Activated T-cell treated with anti-CD3 and anti-CD28 coated beads, Interleukin-2, amount 50 U/mL, for 4 hours (primary cell): ENCODE data around the gene CACNA1S. TPM values are rescaled to one million over a fixed set of nuclear protein-coding genes. Genes with fewer than 3 reads are reported as not detected.

Experiments used
- ATAC-seq, 2 donors: fragments of 200-7000 bp; cut with Tn5 transposase; one replicate each; pipeline ENCODE4 v1.10.0; 2021
- DNase-seq: peaks from one replicate; pipeline ENCODE4 v3.0.0-alpha.2; 2020
- H3K27me3 Mint-ChIP-seq: one replicate; pipeline ENCODE4 v1.8.0; 2021; ENCODE audit warnings: low read depth, mixed read lengths
- H3K36me3 Mint-ChIP-seq: one replicate; pipeline ENCODE4 v1.8.0; 2022; ENCODE audit warnings: mixed read lengths; ENCODE audit not compliant: insufficient read depth
- H3K4me1 Mint-ChIP-seq: one replicate; pipeline ENCODE4 v1.8.0; 2021; ENCODE audit warnings: low read depth, mixed read lengths
- H3K4me3 Mint-ChIP-seq: one replicate; pipeline ENCODE4 v1.8.0; 2021; ENCODE audit warnings: mild to moderate bottlenecking, moderate library complexity, mixed read lengths
- H3K9me3 Mint-ChIP-seq: one replicate; pipeline ENCODE4 v1.8.0; 2021; ENCODE audit warnings: mixed read lengths
- total RNA-seq, 3 donors: library from RNA; stranded (reverse); gene quantifications; one replicate each; pipeline ENCODE4 v1.2.1, GENCODE V29; 2021

Gene CACNA1S
- total RNA-seq, 3 donors from 2014 or later: not detected

DNA sequence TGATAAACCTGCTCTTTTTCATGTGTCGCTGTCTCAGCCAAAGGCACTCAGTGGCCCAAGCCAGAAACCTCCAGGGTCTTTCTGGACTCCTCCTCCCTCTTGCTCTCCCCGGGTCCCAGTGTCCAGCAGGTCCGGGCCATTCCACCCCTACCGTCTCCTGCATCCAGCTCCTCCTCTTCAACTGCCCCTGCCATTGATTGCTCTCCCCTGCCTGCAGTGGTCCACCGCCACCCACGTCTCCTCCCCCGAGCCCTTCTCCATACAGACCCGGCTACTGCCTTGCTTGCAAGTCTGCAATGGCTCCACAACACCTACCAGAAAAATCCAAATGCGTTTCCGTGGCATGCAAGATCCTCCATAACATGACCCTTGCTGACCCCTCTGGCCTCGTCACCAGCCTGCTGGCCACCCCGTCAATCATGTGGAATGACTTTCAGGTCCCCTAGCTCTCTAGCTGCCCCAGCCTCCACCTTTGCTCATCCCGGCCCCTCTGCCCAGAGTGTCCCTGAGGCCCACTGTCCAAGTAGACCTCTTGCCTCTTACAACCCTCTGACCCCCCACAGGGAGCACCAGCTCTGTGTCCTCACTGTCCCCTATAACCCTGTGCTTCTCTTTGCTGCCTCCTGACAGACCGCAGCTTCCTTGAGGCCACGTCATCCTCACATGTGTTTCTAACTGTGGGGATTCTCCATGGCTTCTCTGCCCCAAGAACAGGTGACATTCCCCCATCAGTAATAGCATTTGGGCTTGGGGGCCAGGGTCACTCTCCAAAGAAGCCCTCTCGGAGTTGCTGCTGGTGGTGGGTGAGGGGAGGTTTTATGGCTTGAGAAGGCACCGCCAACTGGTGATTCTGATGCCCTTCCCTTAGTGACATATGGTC is 15.0 kb downstream of the CACNA1S start:
- H3K9me3 Mint-ChIP-seq: no peaks in the 10 kb centered on the region
- peaks cover 7% of the 10 kb centered on the region for H3K27me3 Mint-ChIP-seq
- no peaks in the 10 kb centered on the region for H3K36me3 Mint-ChIP-seq
- DNase-seq (no peak), ATAC-seq (no peak)
- H3K4me1 Mint-ChIP-seq: no peaks in the 10 kb centered on the region
- H3K4me3 Mint-ChIP-seq: no peak overlapping the region

DNA sequence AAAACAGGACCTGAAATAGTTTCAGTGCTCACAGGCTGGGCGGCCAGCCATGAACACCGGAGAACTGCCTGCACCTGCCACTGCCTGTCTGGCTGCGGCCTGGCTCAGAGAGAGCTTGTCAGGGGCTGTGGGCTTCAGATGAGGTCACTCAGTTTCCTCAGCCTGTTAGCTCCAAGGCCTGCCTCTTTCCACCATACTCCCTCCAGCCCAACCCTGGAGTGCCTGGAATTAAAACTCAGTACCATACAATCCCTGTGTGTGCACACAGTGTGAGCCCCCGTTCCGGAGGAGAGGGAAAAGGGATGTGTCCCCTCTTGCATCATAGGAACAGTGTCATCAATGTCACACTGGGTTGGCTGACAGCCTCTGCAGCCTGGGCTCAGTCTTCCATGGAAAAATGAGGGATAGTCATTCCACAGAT is 16.2 kb downstream of the CACNA1S start:
- DNase-seq (no peak), ATAC-seq (no peak)
- H3K4me1 Mint-ChIP-seq: no peaks in the 10 kb centered on the region
- H3K4me3 Mint-ChIP-seq: no peak overlapping the region
- peaks cover 7% of the 10 kb centered on the region for H3K27me3 Mint-ChIP-seq
- no peaks in the 10 kb centered on the region for H3K9me3 Mint-ChIP-seq
- no peaks in the 10 kb centered on the region for H3K36me3 Mint-ChIP-seq

DNA sequence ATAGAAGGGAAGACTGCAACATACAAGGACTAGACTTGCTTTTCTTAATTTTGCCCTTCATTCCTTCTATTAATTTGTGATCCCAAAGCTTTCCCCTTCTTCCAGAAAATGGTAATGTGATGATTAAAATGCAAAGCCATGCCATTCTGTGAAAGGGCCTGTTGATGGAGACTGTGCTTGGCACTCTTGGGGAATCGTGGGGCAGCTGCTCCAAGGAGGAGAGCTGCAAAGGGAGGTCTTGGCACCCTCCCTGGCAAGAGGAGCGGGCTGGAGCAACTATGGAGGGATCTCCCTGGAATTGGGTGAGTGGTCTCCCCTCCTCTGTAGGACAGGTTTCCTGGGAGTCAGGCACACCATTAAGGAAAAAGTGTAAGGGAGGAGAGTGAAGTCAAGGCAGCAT is 16.6 kb downstream of the CACNA1S start:
- Mint-ChIP-seq H3K27me3 (peaks cover 7% of the 10 kb centered on the region), H3K4me3 (no peak overlapping the region), H3K4me1 (no peaks in the 10 kb centered on the region), H3K9me3 (no peaks in the 10 kb centered on the region), H3K36me3 (no peaks in the 10 kb centered on the region)
- no peak for ATAC-seq
- DNase-seq: no peak

DNA sequence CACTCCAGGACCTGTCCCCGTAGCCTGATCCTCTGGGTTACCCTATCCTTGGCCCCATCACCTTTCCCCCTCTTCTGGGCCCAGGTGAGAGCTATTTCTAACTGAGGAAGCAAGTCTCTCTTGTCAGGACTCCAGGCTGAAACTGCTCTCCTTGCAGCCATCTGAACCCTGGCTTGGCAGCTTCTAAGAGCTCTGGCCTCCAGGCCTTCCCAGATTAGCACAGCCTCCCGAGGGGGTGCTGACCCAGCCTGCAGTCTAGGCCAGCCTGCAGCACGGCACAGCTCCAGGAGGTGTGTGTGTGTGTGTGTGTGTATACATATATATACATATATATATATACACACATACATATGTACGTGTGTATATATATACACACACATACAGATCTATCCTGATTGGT is 17.4 kb downstream of the CACNA1S start:
- H3K27me3 Mint-ChIP-seq: peaks cover 7% of the 10 kb centered on the region
- no peaks in the 10 kb centered on the region for H3K4me1 Mint-ChIP-seq
- ATAC-seq (no peak), DNase-seq (no peak)
- H3K36me3 Mint-ChIP-seq: no peaks in the 10 kb centered on the region
- H3K9me3 Mint-ChIP-seq: no peaks in the 10 kb centered on the region
- no peak overlapping the region for H3K4me3 Mint-ChIP-seq

DNA sequence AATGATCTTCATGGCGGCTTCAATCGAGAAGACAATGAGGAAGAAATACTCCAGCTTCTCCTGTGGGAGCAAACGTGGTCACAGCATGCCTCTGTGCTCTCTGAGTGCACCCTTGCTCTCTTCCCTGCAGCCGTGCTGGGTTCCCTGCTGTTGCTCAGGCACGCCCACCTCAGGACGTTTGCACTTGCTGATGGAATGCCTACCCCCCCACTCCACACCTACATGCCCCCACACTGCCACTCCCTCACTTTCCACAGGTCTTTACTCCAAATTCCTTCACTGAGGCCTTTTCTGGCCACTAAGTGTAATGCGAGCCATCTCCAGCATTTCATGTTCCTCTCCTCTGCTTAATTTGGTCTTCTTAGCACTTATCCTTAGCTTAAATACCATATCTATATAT is 18.3 kb downstream of the CACNA1S start:
- Mint-ChIP-seq H3K9me3 (no peaks in the 10 kb centered on the region), H3K36me3 (no peaks in the 10 kb centered on the region), H3K4me1 (no peaks in the 10 kb centered on the region), H3K4me3 (no peak overlapping the region), H3K27me3 (peaks cover 7% of the 10 kb centered on the region)
- ATAC-seq (no peak), DNase-seq (no peak)

DNA sequence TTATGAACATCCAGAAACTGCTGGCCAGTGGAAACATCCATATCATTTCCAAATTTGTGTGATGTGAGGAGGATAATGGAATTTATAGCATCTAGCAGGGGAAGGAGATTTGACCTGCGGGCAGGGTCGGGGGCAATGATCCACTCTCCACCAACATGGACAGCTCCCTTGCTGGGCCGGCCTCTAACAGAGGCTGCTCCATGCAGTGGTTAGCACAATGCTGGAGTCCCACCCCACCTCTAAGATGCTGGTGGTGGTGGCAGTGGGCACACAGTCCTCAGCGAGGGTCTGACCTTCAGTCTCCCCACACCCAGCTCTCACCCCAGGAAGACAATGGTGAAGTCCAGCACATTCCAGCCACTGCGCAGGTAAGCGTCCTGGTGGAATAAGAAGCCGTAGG is 18.7 kb downstream of the CACNA1S start:
- H3K9me3 Mint-ChIP-seq: no peaks in the 10 kb centered on the region
- no peak overlapping the region for H3K4me3 Mint-ChIP-seq
- no peaks in the 10 kb centered on the region for H3K4me1 Mint-ChIP-seq
- ATAC-seq: no peak
- no peaks in the 10 kb centered on the region for H3K36me3 Mint-ChIP-seq
- no peak for DNase-seq
- H3K27me3 Mint-ChIP-seq: peaks cover 7% of the 10 kb centered on the region

DNA sequence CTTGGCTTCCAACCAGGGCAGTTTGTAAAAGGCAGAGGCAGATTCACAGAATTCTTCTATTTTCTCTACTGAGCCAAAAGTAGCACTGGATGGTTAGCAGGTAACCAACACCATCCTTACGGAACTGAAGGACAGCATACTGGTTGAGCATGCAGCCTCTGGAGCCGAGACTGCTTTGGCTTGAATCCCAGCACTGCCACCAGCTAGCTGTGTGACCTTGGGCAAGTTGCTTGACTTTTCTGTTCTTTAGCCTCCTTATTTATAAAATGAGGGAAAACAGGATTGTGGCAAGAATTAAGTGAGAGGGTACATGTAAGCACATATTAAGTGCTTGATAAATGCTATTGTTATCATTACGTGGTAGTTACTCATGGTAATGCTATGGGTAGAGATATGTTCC is 19.5 kb downstream of the CACNA1S start:
- peaks cover 11% of the 10 kb centered on the region for H3K27me3 Mint-ChIP-seq
- H3K36me3 Mint-ChIP-seq: no peaks in the 10 kb centered on the region
- ATAC-seq: no peak
- H3K9me3 Mint-ChIP-seq: no peaks in the 10 kb centered on the region
- H3K4me3 Mint-ChIP-seq: no peak overlapping the region
- DNase-seq: no peak
- no peaks in the 10 kb centered on the region for H3K4me1 Mint-ChIP-seq

DNA sequence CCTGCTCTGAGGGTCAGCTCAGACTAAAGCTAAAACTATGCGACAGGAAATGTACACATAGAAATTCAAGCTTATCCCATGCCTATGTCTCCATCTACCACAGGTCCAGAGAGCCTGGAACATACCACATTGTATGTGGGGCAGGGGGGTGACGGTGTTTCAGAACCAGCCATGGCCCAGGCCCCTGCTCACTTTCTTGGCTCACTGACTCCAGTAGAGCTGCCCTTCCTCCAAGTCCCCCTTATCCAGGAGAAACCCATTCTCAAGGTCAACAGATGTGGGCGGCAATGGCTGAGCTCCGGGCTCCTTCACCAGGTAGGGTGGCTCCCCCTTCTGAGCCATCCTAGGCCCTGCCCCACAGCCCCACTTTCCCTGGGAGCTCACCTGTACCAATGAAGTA is 21.0 kb downstream of the CACNA1S start:
- Mint-ChIP-seq H3K27me3 (peaks cover 10% of the 10 kb centered on the region), H3K4me1 (no peaks in the 10 kb centered on the region), H3K4me3 (no peak overlapping the region), H3K36me3 (no peaks in the 10 kb centered on the region), H3K9me3 (no peaks in the 10 kb centered on the region)
- no peak for DNase-seq
- no peak for ATAC-seq

DNA sequence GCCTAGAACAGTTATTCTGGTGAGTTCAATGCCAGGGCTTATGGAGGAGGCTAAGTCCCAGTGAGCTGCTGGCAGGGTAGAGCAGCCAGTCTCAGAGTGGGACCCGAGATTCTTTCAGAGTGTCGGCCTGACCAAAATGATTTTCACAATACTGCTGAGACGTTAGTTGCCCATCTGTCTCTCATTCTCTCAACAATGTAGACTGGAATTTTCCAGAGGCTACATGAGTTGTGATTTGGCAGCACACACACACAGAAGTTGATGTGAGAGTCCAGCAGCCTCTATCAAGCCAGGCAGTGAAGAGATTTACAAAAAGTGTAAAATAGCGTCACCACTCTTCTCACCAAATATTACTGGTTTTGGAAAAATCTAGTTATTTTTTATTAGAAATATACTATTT is 21.7 kb downstream of the CACNA1S start:
- H3K4me3 Mint-ChIP-seq: no peak overlapping the region
- peaks cover 15% of the 10 kb centered on the region for H3K27me3 Mint-ChIP-seq
- H3K36me3 Mint-ChIP-seq: no peaks in the 10 kb centered on the region
- H3K4me1 Mint-ChIP-seq: no peaks in the 10 kb centered on the region
- no peaks in the 10 kb centered on the region for H3K9me3 Mint-ChIP-seq
- DNase-seq (no peak), ATAC-seq (no peak)

DNA sequence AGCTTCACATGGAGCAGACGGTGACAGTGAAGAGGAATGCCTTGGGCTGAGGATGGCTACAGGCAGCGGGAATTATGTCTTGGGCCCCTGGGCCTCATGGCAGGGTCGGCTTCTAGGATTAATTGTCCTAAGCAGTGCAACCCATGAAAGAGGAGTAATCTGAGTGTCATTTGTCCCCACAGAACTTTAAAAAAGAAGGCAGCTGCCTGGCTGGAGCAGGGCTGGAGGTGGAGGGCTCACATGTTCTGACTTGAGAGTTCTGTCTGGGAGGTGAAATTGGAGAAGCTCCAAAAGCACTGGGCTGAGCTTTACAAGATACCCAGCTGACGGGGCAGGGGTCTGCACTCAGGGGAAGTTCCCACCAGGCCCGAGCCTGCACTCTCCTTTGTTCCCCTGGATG is 22.6 kb downstream of the CACNA1S start:
- Mint-ChIP-seq H3K36me3 (no peaks in the 10 kb centered on the region), H3K9me3 (no peaks in the 10 kb centered on the region), H3K4me3 (no peak overlapping the region), H3K4me1 (peaks cover under 1% of the 10 kb centered on the region), H3K27me3 (peaks cover 15% of the 10 kb centered on the region)
- ATAC-seq (no peak), DNase-seq (no peak)

DNA sequence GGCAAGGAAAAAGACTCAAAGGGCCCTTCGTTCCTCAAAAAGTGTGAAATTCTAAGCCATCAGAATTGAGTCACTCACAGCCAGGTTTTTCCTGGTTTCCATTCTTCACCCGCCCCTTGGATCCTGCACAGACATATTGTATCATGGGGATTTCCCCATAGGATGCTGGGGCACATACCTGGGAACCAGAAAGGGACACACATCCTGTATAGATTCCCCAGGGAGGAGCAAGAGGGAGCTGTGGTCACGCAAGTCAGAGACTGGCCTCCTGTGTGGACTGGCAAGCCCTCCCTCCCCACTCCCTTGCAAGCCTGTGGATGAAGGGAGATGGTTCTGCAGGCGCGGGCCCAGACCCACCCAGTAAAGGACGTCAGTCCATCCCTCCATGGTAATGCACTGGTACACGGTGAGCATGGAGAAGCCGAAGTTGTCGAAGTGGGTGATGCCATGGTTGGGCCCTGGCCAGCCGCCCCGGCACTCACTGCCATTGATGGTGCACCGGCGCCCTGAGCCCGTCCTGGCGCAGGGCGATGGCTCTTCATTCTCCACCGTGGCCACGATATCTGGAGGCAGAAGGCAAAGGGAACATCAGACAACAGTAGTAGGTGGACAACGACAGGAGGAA is 23.2 kb downstream of the CACNA1S start:
- Mint-ChIP-seq H3K9me3 (no peaks in the 10 kb centered on the region), H3K4me3 (no peak overlapping the region), H3K4me1 (peaks cover 6% of the 10 kb centered on the region), H3K27me3 (peaks cover 14% of the 10 kb centered on the region), H3K36me3 (no peaks in the 10 kb centered on the region)
- no peak for ATAC-seq
- no peak for DNase-seq

DNA sequence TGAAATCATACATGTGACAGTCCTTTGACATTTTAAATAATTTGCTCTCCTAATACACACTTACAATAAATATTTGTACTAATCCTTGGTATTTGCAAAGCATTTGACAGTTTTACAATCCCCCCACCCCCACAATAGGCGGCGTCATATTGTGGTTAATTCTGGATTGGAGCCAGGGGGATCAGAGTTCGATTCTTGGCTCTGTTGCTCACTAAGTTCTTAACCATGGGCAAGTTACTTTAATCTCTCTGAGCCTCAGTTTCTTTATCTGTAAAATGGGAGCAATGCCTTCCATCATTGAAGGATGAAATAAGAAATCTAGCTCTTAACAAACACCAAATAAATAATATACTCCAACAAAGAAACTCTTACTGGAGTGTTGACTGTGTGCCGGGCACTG is 23.8 kb downstream of the CACNA1S start:
- Mint-ChIP-seq H3K27me3 (peaks cover 13% of the 10 kb centered on the region), H3K9me3 (no peaks in the 10 kb centered on the region), H3K4me3 (no peak overlapping the region), H3K4me1 (peaks cover 6% of the 10 kb centered on the region), H3K36me3 (no peaks in the 10 kb centered on the region)
- no peak for ATAC-seq
- no peak for DNase-seq

DNA sequence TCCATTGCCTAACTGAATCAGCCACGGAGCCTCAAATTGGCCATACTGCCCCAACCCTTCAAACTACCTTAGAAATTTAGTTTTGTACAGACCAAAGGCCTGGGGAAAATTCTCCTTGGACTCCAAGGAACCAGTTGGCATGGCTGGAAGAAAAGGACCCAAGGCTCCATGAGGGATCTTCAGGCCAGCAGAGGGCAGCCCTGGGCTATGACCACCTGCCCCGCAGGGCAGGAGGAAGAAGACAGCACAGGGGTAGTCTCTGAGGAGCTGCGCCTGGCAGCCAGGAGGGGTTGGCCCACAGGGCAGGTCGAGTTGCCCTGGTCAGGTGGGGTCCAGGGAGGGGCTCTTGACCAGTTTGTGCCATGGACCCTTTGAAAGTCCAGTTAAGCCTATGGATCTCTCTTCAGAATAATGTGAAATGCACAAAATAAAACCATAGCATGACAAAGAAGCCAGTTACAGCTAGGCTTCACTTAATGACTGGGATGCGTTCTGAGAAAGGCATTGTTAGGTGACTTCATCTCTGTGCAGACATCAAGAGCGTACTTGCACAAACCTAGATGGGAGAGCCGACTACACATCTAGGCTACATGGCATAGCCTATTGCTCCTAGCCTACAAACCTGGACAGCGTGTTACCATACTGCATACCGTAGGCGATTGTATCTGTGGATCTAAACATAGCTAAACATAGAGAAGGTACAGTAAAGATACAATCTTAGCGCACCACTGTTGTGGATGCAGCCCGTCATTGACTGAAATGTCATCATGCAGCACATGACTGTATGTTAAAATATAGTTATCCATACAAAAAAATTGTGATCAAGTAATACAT is 26.1 kb downstream of the CACNA1S start:
- H3K9me3 Mint-ChIP-seq: no peaks in the 10 kb centered on the region
- peaks cover 13% of the 10 kb centered on the region for H3K27me3 Mint-ChIP-seq
- DNase-seq: peak; percentile 21
- no peak overlapping the region for H3K4me3 Mint-ChIP-seq
- ATAC-seq: peak; percentile 63
- H3K4me1 Mint-ChIP-seq: peaks cover 6% of the 10 kb centered on the region
- no peaks in the 10 kb centered on the region for H3K36me3 Mint-ChIP-seq

DNA sequence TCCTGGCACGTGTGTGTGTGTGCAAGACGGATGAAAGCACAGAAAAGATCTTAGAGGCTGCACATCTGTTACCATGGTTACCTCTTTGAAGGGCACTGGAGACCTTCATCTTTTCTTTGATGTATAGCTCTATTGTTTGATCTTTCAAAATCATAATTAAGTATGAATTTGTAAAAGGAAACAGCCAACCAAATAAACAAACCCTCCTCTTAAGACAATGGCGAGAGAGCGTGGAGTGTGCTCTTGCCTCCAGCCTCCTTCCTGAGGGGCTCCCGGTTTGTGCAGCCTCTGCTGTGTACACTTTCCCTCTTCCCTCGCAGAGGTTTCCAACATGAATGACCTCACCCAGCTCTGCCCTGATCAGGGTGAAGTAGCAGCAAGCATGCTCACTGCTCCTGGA is 27.9 kb downstream of the CACNA1S start:
- Mint-ChIP-seq H3K27me3 (peaks cover 13% of the 10 kb centered on the region), H3K4me1 (peaks cover 6% of the 10 kb centered on the region), H3K36me3 (no peaks in the 10 kb centered on the region), H3K4me3 (no peak overlapping the region), H3K9me3 (no peaks in the 10 kb centered on the region)
- DNase-seq: no peak
- no peak for ATAC-seq
